H1 (cell line): ENCODE data around the gene BOLA2B. TPM values are rescaled to one million over a fixed set of nuclear protein-coding genes. Genes with fewer than 3 reads are reported as not detected.

Source experiments
- CTCF ChIA-PET: fragments of 300-600 bp; sonication (Branson Sonifier 250); formaldehyde crosslinking; loops from one replicate; lab custom pipeline; 2021; ENCODE audit not compliant: partially characterized antibody; lab: Charles Lee
- POLR2A ChIA-PET: fragments of 300-600 bp; sonication (Branson Sonifier 250); formaldehyde crosslinking; loops from one replicate; lab custom pipeline; 2021; ENCODE audit warnings: inconsistent platforms; ENCODE audit not compliant: partially characterized antibody; lab: Charles Lee
- DNase-seq, 2 experiments: peaks; one replicate each; pipeline versions ENCODE4 v3.0.0 to v3.0.0-alpha.2; 2010 to 2022; ENCODE audit warnings: low spot score in 2 of 2, low read depth in 1 of 2, mixed read lengths in 1 of 2
- FAIRE-seq: peaks from 2 replicates; lab custom pipeline; 2011; peaks lifted over from hg19 to GRCh38; lab: Jason Lieb, UNC
- H2AFZ ChIP-seq: 2 replicates; pipeline ENCODE4 v1.8.1; 2012; ENCODE audit warnings: low read length, inconsistent platforms
- H2AK5ac ChIP-seq: 2 replicates; pipeline ENCODE4 v1.6.1; 2013; ENCODE audit warnings: low read depth, low read length
- H2BK120ac ChIP-seq: replicated peaks from 2 replicates; pipeline ENCODE3; 2013; ENCODE audit warnings: low read depth, low read length, inconsistent platforms
- H2BK12ac ChIP-seq: 2 replicates; pipeline ENCODE4 v1.6.1; 2013; ENCODE audit warnings: low read depth, low read length
- H2BK15ac ChIP-seq: 2 replicates; pipeline ENCODE4 v1.6.1; 2013; ENCODE audit warnings: low read length
- H2BK20ac ChIP-seq: 2 replicates; pipeline ENCODE4 v1.6.1; 2013; ENCODE audit warnings: low read length
- H2BK5ac ChIP-seq: 2 replicates; pipeline ENCODE4 v1.6.1; 2013; ENCODE audit warnings: low read depth, low read length
- H3K14ac ChIP-seq: 2 replicates; pipeline ENCODE4 v1.6.1; 2013; ENCODE audit warnings: inconsistent platforms; ENCODE audit not compliant: insufficient read length
- H3K18ac ChIP-seq: 2 replicates; pipeline ENCODE4 v1.6.1; 2013; ENCODE audit warnings: low read length; ENCODE audit errors: extremely low read depth
- H3K23ac ChIP-seq: 2 replicates; pipeline ENCODE4 v1.6.1; 2013; ENCODE audit warnings: inconsistent platforms; ENCODE audit not compliant: insufficient read length
- H3K23me2 ChIP-seq: 2 replicates; pipeline ENCODE4 v1.6.1; 2013; ENCODE audit warnings: low read depth, low read length
- H3K27ac ChIP-seq: 2 replicates; pipeline ENCODE4 v1.6.1; 2011; ENCODE audit warnings: low read depth, low read length, inconsistent platforms
- H3K27me3 ChIP-seq, 4 experiments: replicated peaks in 1 of 4; 1 replicate in 1 of 4; 2 replicates in 3 of 4; pipeline versions ENCODE4 v1.6.1 to v1.8.1; 2011 to 2013; ENCODE audit warnings: low read length in 3 of 4, mild to moderate bottlenecking in 3 of 4, inconsistent platforms in 2 of 4, mixed read lengths in 2 of 4, moderate library complexity in 1 of 4; ENCODE audit not compliant: control insufficient read depth in 3 of 4, insufficient read depth in 3 of 4; ENCODE audit errors: extremely low read depth in 1 of 4
- H3K36me3 ChIP-seq, 4 experiments: 2 replicates each; pipeline versions ENCODE4 v1.6.1 to v1.8.1; 2011 to 2013; ENCODE audit warnings: mild to moderate bottlenecking in 4 of 4, low read length in 3 of 4, moderate library complexity in 2 of 4, control low read depth in 1 of 4, inconsistent platforms in 1 of 4; ENCODE audit not compliant: insufficient read depth in 4 of 4, control insufficient read depth in 2 of 4
- H3K4ac ChIP-seq: replicated peaks from 2 replicates; pipeline ENCODE3; 2013; ENCODE audit warnings: low read length, low read depth, mixed read lengths, inconsistent platforms; ENCODE audit not compliant: insufficient read length
- H3K4me1 ChIP-seq, 4 experiments: replicated peaks in 1 of 4; 1 replicate in 1 of 4; 2 replicates in 3 of 4; pipeline versions ENCODE4 v1.6.1 to v1.8.1; 2011 to 2013; ENCODE audit warnings: low read length in 3 of 4, inconsistent platforms in 2 of 4, mixed read lengths in 1 of 4; ENCODE audit not compliant: insufficient read depth in 4 of 4, control insufficient read depth in 3 of 4
- H3K4me2 ChIP-seq, 2 experiments: 2 replicates each; pipeline versions ENCODE4 v1.6.1 to v1.8.1; 2011 to 2013; ENCODE audit warnings: low read depth in 2 of 2, low read length in 2 of 2, control low read depth in 1 of 2, inconsistent platforms in 1 of 2, mild to moderate bottlenecking in 1 of 2; ENCODE audit not compliant: insufficient read depth in 1 of 2
- H3K4me3 ChIP-seq, 4 experiments: fragments of 200-600, 300-600 bp in 1 of 4; sonication (generic), shearing (Covaris generic), sonication (Bioruptor Twin) in 1 of 4; 2 replicates each; pipeline versions ENCODE4 v1.5.1 to v1.8.1; 2011 to 2016; ENCODE audit warnings: low read length in 4 of 4, low read depth in 3 of 4, control low read depth in 2 of 4, inconsistent platforms in 2 of 4, mild to moderate bottlenecking in 2 of 4, mixed read lengths in 1 of 4, moderate library complexity in 1 of 4; ENCODE audit not compliant: insufficient read depth in 2 of 4; ENCODE audit errors: extremely low read depth in 1 of 4
- H3K56ac ChIP-seq: replicated peaks from 2 replicates; pipeline ENCODE3; 2013; ENCODE audit warnings: low read depth, mild to moderate bottlenecking, mixed read lengths, low read length, inconsistent platforms; ENCODE audit not compliant: insufficient read length
- H3K79me1 ChIP-seq: 2 replicates; pipeline ENCODE4 v1.6.1; 2013; ENCODE audit warnings: low read depth, low read length, control low read depth
- H3K79me2 ChIP-seq, 2 experiments: 2 replicates each; pipeline versions ENCODE4 v1.6.1 to v1.8.1; 2012 to 2013; ENCODE audit warnings: low read length in 2 of 2, mild to moderate bottlenecking in 2 of 2, inconsistent platforms in 1 of 2; ENCODE audit not compliant: insufficient read depth in 2 of 2, control insufficient read depth in 1 of 2
- H3K9ac ChIP-seq, 4 experiments: replicated peaks in 1 of 4; 1 replicate in 1 of 4; 2 replicates in 3 of 4; pipeline versions ENCODE4 v1.6.1 to v1.8.1; 2011 to 2013; ENCODE audit warnings: low read depth in 3 of 4, low read length in 3 of 4, control low read depth in 2 of 4, mild to moderate bottlenecking in 2 of 4, moderate library complexity in 2 of 4, inconsistent platforms in 1 of 4; ENCODE audit errors: extremely low read depth in 1 of 4
- H3K9me3 ChIP-seq, 2 experiments: 2 replicates each; pipeline versions ENCODE4 v1.6.1 to v1.8.1; 2012 to 2013; ENCODE audit warnings: mild to moderate bottlenecking in 2 of 2, moderate library complexity in 2 of 2, control low read depth in 1 of 2, inconsistent platforms in 1 of 2, low read depth in 1 of 2, low read length in 1 of 2, mixed read lengths in 1 of 2; ENCODE audit not compliant: insufficient read depth in 2 of 2
- H4K20me1 ChIP-seq, 2 experiments: replicated peaks in 1 of 2; 2 replicates each; pipeline versions ENCODE3 to v1.8.1; 2011 to 2013; ENCODE audit warnings: inconsistent platforms in 2 of 2, low read length in 2 of 2, mild to moderate bottlenecking in 1 of 2; ENCODE audit not compliant: insufficient read depth in 2 of 2, control insufficient read depth in 1 of 2
- H4K5ac ChIP-seq: 2 replicates; pipeline ENCODE4 v1.6.1; 2013; ENCODE audit warnings: low read length, low read depth, mixed read lengths, inconsistent platforms; ENCODE audit not compliant: insufficient read length
- H4K8ac ChIP-seq: 2 replicates; pipeline ENCODE4 v1.8.0; 2013; ENCODE audit warnings: mild to moderate bottlenecking, moderate library complexity, low read length, inconsistent platforms; ENCODE audit not compliant: insufficient read depth; ENCODE audit errors: extremely low read depth
- H4K91ac ChIP-seq: replicated peaks from 2 replicates; pipeline ENCODE3; 2013; ENCODE audit warnings: low read length, mixed read lengths, inconsistent platforms; ENCODE audit not compliant: insufficient read length
- SRF ChIP-seq: IDR thresholded peaks from 2 replicates; pipeline ENCODE4 v1.6.1; 2011; ENCODE audit warnings: mild to moderate bottlenecking, low read depth, low read length, moderate library complexity
- WGBS, 2 experiments: shearing (Covaris generic) in 1 of 2; methylation state at CpG; one replicate each; pipeline versions ENCODE4 v1.1.6 to v1.1.7; 2013 to 2015; ENCODE audit warnings: low lambda C conversion rate in 2 of 2, mixed read lengths in 2 of 2, inconsistent platforms in 1 of 2, low coverage in 1 of 2, missing lambda C conversion rate in 1 of 2; ENCODE audit not compliant: insufficient replicate concordance in 2 of 2, insufficient coverage in 1 of 2, insufficient read length in 1 of 2; ENCODE audit errors: extremely low coverage in 1 of 2, missing lambda C conversion rate in 1 of 2; 5-methylcytosine and 5-hydroxymethylcytosine counted together
- polyA plus RNA-seq, 7 experiments: library from polyadenylated mRNA; depleted of rRNA in 3 of 7; stranded (reverse) in 5 of 7; unstranded in 2 of 7; fragments of >200 nt in 5 of 7; fragments of 200-250 nt in 2 of 7; gene quantifications; 1 replicate in 5 of 7; 2 replicates in 1 of 7; 4 replicates in 1 of 7; pipeline versions ENCODE4 v1.2.1 to v1.2.3, GENCODE V29; 2011 to 2013; ENCODE audit warnings: missing spikeins in 2 of 7, mixed read lengths in 2 of 7
- total RNA-seq: library from RNA; stranded (reverse); fragmentation: NEBNext Ultra II Directional; extraction: Animal tissue kit (Norgen Biotek cat#: 25700); gene quantifications from 2 replicates; pipeline ENCODE4 v1.2.1, GENCODE V29; 2021

Gene BOLA2B
- total and polyA plus RNA-seq, 2 of the 8 experiments (the other 6 are each of a cell fraction or from before 2014, with no cell fraction given): 208 to 872 TPM

DNA sequence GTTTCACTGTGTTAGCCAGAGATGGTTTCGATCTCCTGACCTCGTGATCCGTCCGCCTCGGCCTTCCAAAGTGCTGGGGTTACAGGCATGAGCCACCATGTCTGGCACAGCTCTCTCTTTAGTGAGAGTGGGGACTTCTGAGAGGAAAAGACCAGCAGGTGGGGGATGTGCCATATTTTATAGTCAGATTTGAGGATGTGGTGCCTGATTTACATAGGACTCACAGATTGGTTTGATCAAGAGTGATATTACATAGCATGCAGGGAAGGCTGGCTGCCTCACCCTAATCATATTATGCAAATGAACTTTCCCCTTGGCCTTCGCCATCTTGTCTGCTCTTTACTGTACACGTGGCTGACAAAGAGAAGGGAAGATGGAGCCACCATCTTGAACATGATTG is 42.4 kb downstream of the BOLA2B start:
- H3K27ac ChIP-seq: no peak overlapping the region
- no peak overlapping the region for H4K8ac ChIP-seq
- no peak overlapping the region for H4K91ac ChIP-seq
- FAIRE-seq (no peak), DNase-seq (no peak)
- H3K79me1 ChIP-seq: no peaks in the 10 kb centered on the region
- no peak overlapping the region for H2BK5ac ChIP-seq
- no peak overlapping the region for H3K9ac ChIP-seq
- no peak overlapping the region for H3K4me3 ChIP-seq
- H3K23me2 ChIP-seq: no peaks in the 10 kb centered on the region
- H3K9me3 ChIP-seq: 0 out of 4 replicates have a peak, but pooled peaks cover 0 to 5% of the 10 kb centered on the region in 2 experiments
- H2AK5ac ChIP-seq: no peak overlapping the region
- ChIA-PET CTCF (interaction anchor here (2.5 kb wide), 1 partner anchor 10 kb away, joined by 7 read pairs; no protein-coding TSS in a partner anchor), POLR2A (interaction anchor here (0.6 kb wide), 1 partner anchor 267 kb away, joined by 3 read pairs; no protein-coding TSS in a partner anchor)
- H4K20me1 ChIP-seq: no peaks in the 10 kb centered on the region
- no peak overlapping the region for H3K4ac ChIP-seq
- no peak overlapping the region for H2BK12ac ChIP-seq
- no peaks in the 10 kb centered on the region; a peak in 2 of 7 replicates for H3K27me3 ChIP-seq
- H4K5ac ChIP-seq: no peak overlapping the region
- no peak overlapping the region for H3K18ac ChIP-seq
- H3K79me2 ChIP-seq: no peaks in the 10 kb centered on the region
- no peak overlapping the region for H3K14ac ChIP-seq
- no peak overlapping the region for H3K56ac ChIP-seq
- H3K36me3 ChIP-seq: no peaks in the 10 kb centered on the region
- 89% methylated on average over 7 of the region's 7 CpGs; no CpG with 5 or more reads in 1 of the 2 experiments for WGBS, 2 experiments
- H3K23ac ChIP-seq: no peak overlapping the region
- no peak overlapping the region for H2AFZ ChIP-seq
- no peak for TF ChIP-seq SRF
- H3K4me1 ChIP-seq: no peaks in the 10 kb centered on the region
- no peak overlapping the region for H3K4me2 ChIP-seq
- H2BK20ac ChIP-seq: no peak overlapping the region
- H2BK120ac ChIP-seq: no peak overlapping the region
- H2BK15ac ChIP-seq: no peak overlapping the region
